ENCODE results near the gene OPN1MW2.
"Not testable (repeated sequence)": the region's sequence is repeated elsewhere in the genome, so short reads cannot be mapped to it uniquely, and the experiment has no call there.

OPN1MW2 gene

GRCh38 chrX:154219456-154219855, at the start of gene OPN1MW2:
Gene OPN1MW2 (plus strand): TSS chrX:154219756. CDS start chrX:154219816, 60 bp downstream.
- DNase-seq (ENCODE audit: low spot score), result not testable (repeated sequence)

DNA sequence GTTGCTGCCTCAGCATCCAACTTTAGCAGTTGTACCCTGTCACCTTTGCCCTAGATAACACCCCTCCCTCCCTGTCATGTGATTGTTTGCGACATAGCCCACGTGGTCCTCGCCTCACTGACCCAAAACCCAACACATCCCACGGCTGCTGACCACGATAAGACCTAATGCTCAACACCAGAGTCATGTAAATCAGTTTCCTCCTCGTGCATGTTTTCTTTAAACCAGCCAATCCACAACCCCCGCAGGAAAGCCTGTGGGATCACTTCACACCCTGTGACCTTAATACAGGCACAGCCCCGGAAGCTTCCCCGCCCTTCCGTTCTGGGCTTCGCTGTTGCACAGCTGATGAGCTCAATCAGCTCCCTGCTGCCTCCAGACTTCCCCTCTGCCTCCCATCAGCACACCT, 47.0 kb upstream of the OPN1MW2 start:
- DNase-seq (ENCODE audit: low spot score), result not testable (repeated sequence)

GRCh38 chrX:154174356-154174755, 45.2 kb upstream of the OPN1MW2 start:
- DNase-seq (ENCODE audit: low spot score), result not testable (repeated sequence)

- DNase-seq (ENCODE audit: low spot score), result not testable (repeated sequence)
Observed at GRCh38 chrX:154182296-154182695, 37.3 kb upstream of the OPN1MW2 start, which contains the start of gene OPN1MW. Gene OPN1MW (plus strand): TSS chrX:154182596. CDS start chrX:154182678, 82 bp downstream.

GRCh38 chrX:154183794-154184193, 35.8 kb upstream of the OPN1MW2 start:
- DNase-seq (ENCODE audit: low spot score), result not testable (repeated sequence)

DNA sequence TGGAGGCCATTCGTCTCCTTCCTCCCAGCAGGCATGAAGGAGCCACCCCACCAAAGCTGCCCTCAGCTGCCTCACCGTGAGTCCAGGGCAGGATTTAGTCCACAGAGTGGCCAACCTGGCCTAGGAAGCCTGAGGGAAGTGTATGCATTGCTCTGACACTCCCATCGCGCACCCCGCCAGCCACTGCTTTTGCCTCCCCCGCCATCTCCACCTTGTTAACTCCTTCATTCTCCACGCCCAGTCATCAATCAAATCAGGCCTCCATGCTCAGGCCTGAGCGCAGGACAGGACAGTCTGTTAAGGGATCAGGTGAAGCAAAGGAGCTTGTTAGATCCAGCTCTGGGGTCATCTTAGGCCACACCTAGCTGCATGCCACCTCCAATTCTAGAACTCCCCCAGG, 26.7 kb upstream of the OPN1MW2 start:
- DNase-seq (ENCODE audit: low spot score), result not testable (repeated sequence)

- not testable (repeated sequence) for DNase-seq (ENCODE audit: low spot score)
Observed at GRCh38 chrX:154194316-154194715, 25.2 kb upstream of the OPN1MW2 start.

GRCh38 chrX:154196466-154196865, 23.1 kb upstream of the OPN1MW2 start:
- not testable (repeated sequence) for DNase-seq (ENCODE audit: low spot score)

GRCh38 chrX:154209670-154210418, 9.7 kb upstream of the OPN1MW2 start:
- DNase-seq (ENCODE audit: low spot score), result not testable (repeated sequence)

- DNase-seq (ENCODE audit: low spot score), result not testable (repeated sequence)
Observed at GRCh38 chrX:154211057-154211456, 8.5 kb upstream of the OPN1MW2 start.

- not testable (repeated sequence) for DNase-seq (ENCODE audit: low spot score)
Observed at GRCh38 chrX:154211499-154211898, 8.1 kb upstream of the OPN1MW2 start.

- not testable (repeated sequence) for DNase-seq (ENCODE audit: low spot score)
Observed at GRCh38 chrX:154225292-154225691, 5.7 kb downstream of the OPN1MW2 start.

DNA sequence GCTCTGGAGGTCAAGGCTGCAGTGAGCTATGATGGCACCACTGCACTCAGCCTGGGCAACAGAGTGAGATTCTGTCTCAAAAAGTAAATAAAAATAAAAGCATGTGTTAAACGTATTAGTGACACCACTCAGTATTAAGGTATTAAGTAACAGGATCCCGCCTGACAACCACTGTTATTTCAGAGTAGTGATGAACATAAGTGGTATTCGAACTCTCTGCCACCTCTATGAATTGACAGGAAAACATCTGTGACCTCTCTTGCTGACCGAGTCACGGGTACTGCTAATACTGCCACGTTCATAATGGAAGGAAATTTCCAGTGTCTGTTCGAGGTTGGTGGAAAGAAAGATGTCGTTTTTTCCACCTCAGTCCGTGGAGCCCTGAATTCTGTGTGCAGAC, 7.2 kb downstream of the OPN1MW2 start:
- not testable (repeated sequence) for DNase-seq (ENCODE audit: low spot score)

DNA sequence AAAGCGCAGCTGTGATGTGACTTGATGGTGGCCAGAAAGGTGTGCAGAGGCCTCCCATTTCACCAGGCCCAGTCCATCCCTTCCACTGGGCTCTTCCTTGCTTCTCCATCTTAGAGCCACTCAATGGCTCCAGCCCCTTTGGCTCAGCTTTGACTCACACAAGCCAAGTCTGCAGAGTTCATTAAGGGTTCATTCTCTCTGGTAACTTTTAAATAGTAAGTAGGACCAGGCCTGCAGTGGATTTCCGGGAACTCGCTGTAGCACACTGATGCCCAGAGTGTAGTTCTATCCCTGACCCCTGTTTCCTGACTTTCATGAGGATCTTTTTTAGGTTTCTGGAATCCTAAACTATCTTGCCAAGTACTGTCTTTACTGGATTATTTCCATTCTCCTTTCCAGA, 11.9 kb downstream of the OPN1MW2 start:
- DNase-seq (ENCODE audit: low spot score), result not testable (repeated sequence)

- DNase-seq (ENCODE audit: low spot score), result not testable (repeated sequence)
Observed at GRCh38 chrX:154233620-154234019, 14.1 kb downstream of the OPN1MW2 start.

GRCh38 chrX:154238939-154239559, 19.5 kb downstream of the OPN1MW2 start:
- not testable (repeated sequence) for DNase-seq (ENCODE audit: low spot score)

DNA sequence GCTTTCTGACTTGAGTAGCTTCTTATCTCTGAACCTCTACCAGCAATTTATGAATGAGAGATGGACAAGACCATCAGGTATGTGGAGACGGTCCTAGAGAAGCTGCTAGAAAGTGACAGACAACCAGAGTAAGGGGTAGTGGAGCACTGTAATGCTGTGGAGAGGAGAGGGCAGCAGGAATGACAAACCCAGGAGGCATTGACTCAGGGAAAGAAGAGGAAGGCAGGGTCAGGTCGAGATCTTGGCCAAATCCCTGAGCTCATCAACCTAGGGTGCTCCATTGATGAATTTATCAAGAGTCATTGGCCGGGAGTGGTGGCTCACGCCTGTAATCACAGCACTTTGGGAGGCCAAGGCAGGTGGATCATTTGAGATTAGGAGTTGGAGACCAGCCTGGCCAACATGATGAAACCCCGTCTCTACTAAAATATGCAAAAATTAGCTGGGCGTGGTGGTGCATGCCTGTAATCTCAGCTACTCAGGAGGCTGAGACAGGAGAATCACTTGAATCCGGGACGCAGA, 20.5 kb downstream of the OPN1MW2 start:
- DNase-seq (ENCODE audit: low spot score), result not testable (repeated sequence)

DNA sequence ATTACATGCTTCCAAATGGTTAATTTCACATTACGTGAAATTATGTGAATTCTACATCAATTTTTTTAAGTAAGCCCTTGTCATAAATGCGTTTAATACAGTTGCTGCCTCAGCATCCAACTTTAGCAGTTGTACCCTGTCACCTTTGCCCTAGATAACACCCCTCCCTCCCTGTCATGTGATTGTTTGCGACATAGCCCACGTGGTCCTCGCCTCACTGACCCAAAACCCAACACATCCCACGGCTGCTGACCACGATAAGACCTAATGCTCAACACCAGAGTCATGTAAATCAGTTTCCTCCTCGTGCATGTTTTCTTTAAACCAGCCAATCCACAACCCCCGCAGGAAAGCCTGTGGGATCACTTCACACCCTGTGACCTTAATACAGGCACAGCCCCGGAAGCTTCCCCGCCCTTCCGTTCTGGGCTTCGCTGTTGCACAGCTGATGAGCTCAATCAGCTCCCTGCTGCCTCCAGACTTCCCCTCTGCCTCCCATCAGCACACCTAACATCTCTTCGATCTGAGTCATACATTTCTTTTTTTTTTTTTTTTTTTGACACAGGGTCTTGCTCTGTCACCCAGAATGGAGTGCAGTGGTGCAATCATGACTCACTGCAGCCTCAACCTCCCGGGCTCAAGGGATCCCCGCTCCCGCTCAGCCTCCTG, 28.0 kb downstream of the OPN1MW2 start:
- DNase-seq (ENCODE audit: low spot score), result not testable (repeated sequence)

DNA sequence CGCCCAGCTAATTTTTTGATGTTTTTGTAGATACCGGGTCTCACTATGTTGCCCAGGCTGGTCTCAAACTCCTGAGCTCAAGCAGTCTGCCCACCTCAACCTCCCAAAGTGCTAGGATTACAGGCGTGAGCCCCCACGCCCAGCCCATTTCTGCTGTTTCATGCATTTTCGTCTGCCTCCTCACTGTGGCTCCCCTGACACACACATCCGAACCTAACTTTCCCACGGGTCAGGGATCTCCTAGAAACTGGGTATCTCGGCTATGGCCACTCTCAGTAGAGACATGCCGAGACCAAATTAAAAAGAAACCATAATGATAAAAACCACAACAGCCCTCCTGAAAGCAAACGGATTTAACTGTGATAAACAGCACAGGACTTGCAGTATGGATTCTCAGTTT, 28.5 kb downstream of the OPN1MW2 start:
- not testable (repeated sequence) for DNase-seq (ENCODE audit: low spot score)

- not testable (repeated sequence) for DNase-seq (ENCODE audit: low spot score)
Observed at GRCh38 chrX:154257282-154257681, 37.7 kb downstream of the OPN1MW2 start, which contains the start of gene OPN1MW3. Gene OPN1MW3 (plus strand): TSS chrX:154257582. CDS start chrX:154257620, 38 bp downstream.

GRCh38 chrX:154258711-154259110, 39.2 kb downstream of the OPN1MW2 start:
- DNase-seq (ENCODE audit: low spot score), result not testable (repeated sequence)

- DNase-seq (ENCODE audit: low spot score), result not testable (repeated sequence)
Observed at GRCh38 chrX:154263072-154263471, 43.5 kb downstream of the OPN1MW2 start.

Data from HuH-7.5 (cell line).